Testis (tissue), 2 donors: ENCODE results near the gene CLEC18B.

Experiments used
- POLR2A ChIP-seq: fragments of 450-650 bp; IDR thresholded peaks from one replicate; pipeline ENCODE4 v1.6.1; 2017; ENCODE audit warnings: antibody characterized with exemption, mild to moderate bottlenecking, moderate library complexity
- TF ChIP-seq, protein P1 (sequence below), 3 experiments: fragments of 450-650 bp in 2 of 3; fragments of 200-600 bp in 1 of 3; sonication (generic) in 1 of 3; IDR thresholded peaks; one replicate each; pipeline ENCODE4 v1.5.1; 2016 to 2019; ENCODE audit warnings: antibody characterized with exemption in 3 of 3, mild to moderate bottlenecking in 2 of 3, moderate library complexity in 1 of 3

DNA sequence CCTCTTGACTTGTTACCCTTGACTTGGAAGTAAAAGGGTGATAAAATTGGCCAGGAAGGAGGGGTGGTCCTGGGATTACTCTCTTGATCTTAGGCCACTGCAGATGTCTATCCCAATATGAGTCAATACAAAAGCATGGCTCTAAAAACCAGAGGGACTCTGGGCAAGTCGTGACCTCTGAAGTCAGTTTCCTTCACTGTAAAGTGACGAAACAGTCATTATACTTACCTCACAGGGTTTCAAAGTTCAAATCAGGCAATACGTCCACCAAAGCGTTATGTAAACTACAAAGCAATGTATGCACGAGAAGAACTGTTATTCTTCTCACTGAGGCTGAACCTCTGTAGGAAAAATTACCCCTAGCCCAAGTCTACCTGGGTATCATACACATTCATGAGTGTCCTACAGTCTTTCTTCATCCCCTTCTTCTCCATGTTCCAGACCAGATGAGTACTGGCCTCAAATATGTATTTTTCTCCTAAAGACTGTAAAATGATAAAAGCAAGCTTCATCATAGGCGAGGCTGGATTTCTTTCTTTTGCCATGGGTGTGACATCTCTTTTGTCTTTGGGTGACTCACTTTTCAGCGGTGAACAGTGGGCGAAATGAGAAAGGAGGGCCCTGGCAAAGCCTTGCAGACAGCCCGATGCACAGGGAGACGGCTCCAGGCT, 34.5 kb upstream of the CLEC18B start:
- no peak for TF ChIP-seq POLR2A
- TF ChIP-seq, protein P1, sequence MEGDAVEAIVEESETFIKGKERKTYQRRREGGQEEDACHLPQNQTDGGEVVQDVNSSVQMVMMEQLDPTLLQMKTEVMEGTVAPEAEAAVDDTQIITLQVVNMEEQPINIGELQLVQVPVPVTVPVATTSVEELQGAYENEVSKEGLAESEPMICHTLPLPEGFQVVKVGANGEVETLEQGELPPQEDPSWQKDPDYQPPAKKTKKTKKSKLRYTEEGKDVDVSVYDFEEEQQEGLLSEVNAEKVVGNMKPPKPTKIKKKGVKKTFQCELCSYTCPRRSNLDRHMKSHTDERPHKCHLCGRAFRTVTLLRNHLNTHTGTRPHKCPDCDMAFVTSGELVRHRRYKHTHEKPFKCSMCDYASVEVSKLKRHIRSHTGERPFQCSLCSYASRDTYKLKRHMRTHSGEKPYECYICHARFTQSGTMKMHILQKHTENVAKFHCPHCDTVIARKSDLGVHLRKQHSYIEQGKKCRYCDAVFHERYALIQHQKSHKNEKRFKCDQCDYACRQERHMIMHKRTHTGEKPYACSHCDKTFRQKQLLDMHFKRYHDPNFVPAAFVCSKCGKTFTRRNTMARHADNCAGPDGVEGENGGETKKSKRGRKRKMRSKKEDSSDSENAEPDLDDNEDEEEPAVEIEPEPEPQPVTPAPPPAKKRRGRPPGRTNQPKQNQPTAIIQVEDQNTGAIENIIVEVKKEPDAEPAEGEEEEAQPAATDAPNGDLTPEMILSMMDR (IDR thresholded peaks at IDR 0.05): no peak
